Measurements from ENCODE around the gene NLGN2. TPM values are rescaled to one million over a fixed set of nuclear protein-coding genes. Genes with fewer than 3 reads are reported as not detected.
A peak's percentile ranks its signal among the peaks of the same experiment; 100 is the strongest.

Gene NLGN2
- total and polyA plus RNA-seq, 4 donors: 21.5 to 210 (median 111) TPM

GRCh38 chr17:7403727-7403976 is 4.0 kb upstream of the NLGN2 start:
- Histone ChIP-seq H3K4me1 (ENCODE audit: control insufficient read depth, insufficient read depth, low read length) (peaks cover 38% of the 10 kb centered on the region), H3K4me3 (ENCODE audit: low read depth, low read length) (peak overlapping the region; percentile 72), H3K9me3 (ENCODE audit: control insufficient read depth, insufficient read depth, low read length) (no peaks in the 10 kb centered on the region), H3K27me3 (ENCODE audit: control insufficient read depth, insufficient read depth, low read length) (no peaks in the 10 kb centered on the region), H3K36me3 (ENCODE audit: control insufficient read depth, insufficient read depth, low read length) (peaks cover 11% of the 10 kb centered on the region), H3K27ac (ENCODE audit: low read depth, low read length) (peak overlapping the region; percentile 94)
- 2% methylated on average over 9 of the region's 13 CpGs for WGBS (ENCODE audit: insufficient coverage)
- DNase-seq (ENCODE audit: low read depth in 4 of 6, low spot score in 6 of 6): no peak

DNA sequence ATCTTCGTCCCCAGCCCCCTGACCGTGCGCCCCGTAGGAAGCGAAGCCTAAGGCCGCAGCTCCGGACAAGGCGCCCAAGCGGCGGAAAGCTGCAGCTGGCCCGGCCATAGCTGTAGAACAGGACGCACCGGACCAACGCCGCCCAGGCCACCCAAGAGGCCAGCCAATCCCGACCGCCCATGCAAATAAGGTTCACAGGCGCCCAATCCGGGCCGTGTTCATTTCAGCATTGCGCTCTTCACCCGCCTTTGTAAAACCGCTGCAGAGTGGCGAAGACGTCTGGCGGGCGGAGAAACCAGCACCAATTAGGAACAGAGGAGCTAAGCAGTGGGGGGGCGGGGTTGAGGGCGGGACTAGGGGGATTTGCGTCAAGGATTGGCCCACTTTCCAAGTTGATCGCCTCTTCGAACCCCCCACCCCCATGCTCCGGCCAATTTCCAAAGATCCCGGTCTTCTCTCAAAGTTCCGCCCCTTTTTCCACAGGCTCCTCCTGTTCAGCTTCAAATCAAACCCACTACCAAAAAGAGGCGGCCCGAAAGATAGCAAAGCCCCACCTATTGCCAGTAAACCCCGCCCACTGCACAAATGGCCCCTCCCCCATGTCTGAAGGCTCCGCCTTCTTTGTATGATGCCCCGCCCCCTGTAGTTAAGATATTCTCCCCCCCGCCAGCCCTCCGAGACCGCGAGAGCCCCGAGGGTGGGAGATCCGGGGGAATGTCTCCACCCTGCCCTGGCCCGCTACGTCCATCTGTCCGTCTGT is 3.5 kb upstream of the NLGN2 start, which contains the start of gene TMEM256:
TMEM256 (minus strand) TSS at position 121 of the 760 bp plus-strand sequence; CDS start at position 108, 13 bp downstream.
- H3K9me3 ChIP-seq (ENCODE audit: control insufficient read depth, insufficient read depth, low read length): no peaks in the 10 kb centered on the region
- H3K4me1 ChIP-seq (ENCODE audit: control insufficient read depth, insufficient read depth, low read length): peaks cover 38% of the 10 kb centered on the region
- peak; percentile 94 to 100 (median 99) for DNase-seq (ENCODE audit: low read depth in 4 of 6, low spot score in 6 of 6)
- H3K27me3 ChIP-seq (ENCODE audit: control insufficient read depth, insufficient read depth, low read length): no peaks in the 10 kb centered on the region
- H3K27ac ChIP-seq (ENCODE audit: low read depth, low read length): peak within 1 kb of the TSS; percentile 94
- H3K36me3 ChIP-seq (ENCODE audit: control insufficient read depth, insufficient read depth, low read length): peaks cover 16% of the 10 kb centered on the region
- under 1% methylated on average over 43 of the region's 49 CpGs for WGBS (ENCODE audit: insufficient coverage)
- H3K4me3 ChIP-seq (ENCODE audit: low read depth, low read length): peak within 1 kb of the TSS; percentile 72

DNA sequence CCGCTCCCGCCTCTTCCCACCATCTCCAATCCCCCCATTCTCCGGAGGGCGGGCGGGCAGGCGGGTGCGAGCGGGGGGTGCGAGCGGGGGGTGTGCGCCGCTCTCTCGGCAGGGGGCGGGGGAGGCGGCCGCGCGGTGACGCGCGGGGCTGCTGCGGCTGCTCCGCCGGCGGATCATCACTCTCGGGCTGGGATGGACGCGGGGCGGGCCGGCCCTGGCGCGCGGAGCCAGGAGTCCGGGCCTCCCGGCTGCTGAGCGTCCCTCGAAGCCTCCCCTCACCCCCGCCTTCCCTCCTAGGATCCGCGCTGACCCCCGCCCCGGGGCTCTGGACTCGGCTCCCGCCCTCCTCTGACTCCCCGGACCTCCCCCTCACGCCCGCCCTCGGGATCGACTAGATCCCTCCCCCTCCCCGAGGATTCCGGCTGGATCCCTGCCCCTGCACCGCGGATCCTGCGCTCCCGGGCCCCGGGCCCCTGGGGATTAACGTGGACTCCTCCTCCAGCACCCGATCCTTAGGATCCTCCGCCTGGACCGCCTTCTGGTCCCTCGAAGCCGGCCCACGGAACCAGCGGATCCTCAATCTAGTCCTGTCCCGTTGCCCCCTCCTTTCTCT is 2.8 kb upstream of the NLGN2 start:
- H3K4me3 ChIP-seq (ENCODE audit: low read depth, low read length): peak overlapping the region; percentile 72
- no peak for DNase-seq (ENCODE audit: low read depth in 4 of 6, low spot score in 6 of 6)
- peaks cover 38% of the 10 kb centered on the region for H3K4me1 ChIP-seq (ENCODE audit: control insufficient read depth, insufficient read depth, low read length)
- no peaks in the 10 kb centered on the region for H3K9me3 ChIP-seq (ENCODE audit: control insufficient read depth, insufficient read depth, low read length)
- H3K27me3 ChIP-seq (ENCODE audit: control insufficient read depth, insufficient read depth, low read length): no peaks in the 10 kb centered on the region
- 0% methylated on average over 58 of the region's 65 CpGs for WGBS (ENCODE audit: insufficient coverage)
- peak overlapping the region; percentile 94 for H3K27ac ChIP-seq (ENCODE audit: low read depth, low read length)
- H3K36me3 ChIP-seq (ENCODE audit: control insufficient read depth, insufficient read depth, low read length): peaks cover 23% of the 10 kb centered on the region

DNA sequence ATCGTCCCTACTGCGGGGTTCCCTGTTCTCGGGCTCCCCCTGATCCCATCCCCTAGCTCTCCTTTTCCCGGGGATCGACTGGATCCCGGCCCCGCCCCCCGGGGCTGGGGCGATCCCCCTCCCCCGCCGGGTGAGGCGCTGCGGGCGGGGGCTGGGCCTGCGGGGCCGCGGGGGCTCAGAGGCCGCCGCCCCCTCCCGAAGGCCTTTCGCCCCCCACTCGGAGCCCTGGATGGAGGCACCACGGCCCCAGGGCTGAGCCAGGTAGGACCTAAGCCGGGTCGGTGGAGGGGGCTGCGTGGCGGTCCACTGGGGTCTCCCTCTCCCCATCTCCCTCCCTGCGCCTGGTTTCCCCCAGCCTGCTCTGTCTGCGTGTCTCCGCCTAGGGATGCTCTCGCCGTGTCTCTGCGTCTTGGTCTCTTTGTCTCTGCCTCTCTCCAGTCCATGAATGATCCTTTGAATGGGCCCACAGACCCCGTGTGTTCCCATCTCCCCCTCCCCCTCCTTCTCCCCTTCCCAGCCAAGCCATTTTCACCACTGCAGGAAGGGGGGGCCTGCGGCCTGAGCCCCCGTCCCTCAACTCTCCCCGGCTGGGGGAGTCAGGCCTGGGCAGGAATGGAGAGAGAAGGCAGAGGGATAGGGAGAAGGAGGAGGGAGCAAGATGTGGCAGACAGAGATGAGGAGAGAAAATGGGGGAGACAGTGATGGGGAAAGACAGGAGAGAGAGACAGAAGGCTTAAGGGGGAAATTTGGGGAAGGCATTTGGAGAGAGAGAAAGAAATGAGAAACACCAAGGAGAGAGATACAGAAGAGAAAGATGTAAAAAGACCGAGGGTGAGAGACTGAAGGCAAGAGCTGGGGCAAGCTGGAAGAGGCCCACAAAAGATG is 2.1 kb upstream of the NLGN2 start:
- H3K36me3 ChIP-seq (ENCODE audit: control insufficient read depth, insufficient read depth, low read length): peaks cover 30% of the 10 kb centered on the region
- peak overlapping the region; percentile 72 for H3K4me3 ChIP-seq (ENCODE audit: low read depth, low read length)
- 2% methylated on average over 20 of the region's 38 CpGs for WGBS (ENCODE audit: insufficient coverage)
- H3K4me1 ChIP-seq (ENCODE audit: control insufficient read depth, insufficient read depth, low read length): peaks cover 38% of the 10 kb centered on the region
- peak in 3 of 6 donors; percentile 53 to 87 (median 85) for DNase-seq (ENCODE audit: low read depth in 4 of 6, low spot score in 6 of 6)
- peak overlapping the region; percentile 94 for H3K27ac ChIP-seq (ENCODE audit: low read depth, low read length)
- H3K9me3 ChIP-seq (ENCODE audit: control insufficient read depth, insufficient read depth, low read length): no peaks in the 10 kb centered on the region
- H3K27me3 ChIP-seq (ENCODE audit: control insufficient read depth, insufficient read depth, low read length): no peaks in the 10 kb centered on the region

GRCh38 chr17:7406235-7406825 is 1.3 kb upstream of the NLGN2 start:
- Histone ChIP-seq H3K27me3 (ENCODE audit: control insufficient read depth, insufficient read depth, low read length) (no peaks in the 10 kb centered on the region), H3K27ac (ENCODE audit: low read depth, low read length) (peak overlapping the region; percentile 94), H3K9me3 (ENCODE audit: control insufficient read depth, insufficient read depth, low read length) (no peaks in the 10 kb centered on the region), H3K4me1 (ENCODE audit: control insufficient read depth, insufficient read depth, low read length) (peaks cover 38% of the 10 kb centered on the region), H3K36me3 (ENCODE audit: control insufficient read depth, insufficient read depth, low read length) (peaks cover 38% of the 10 kb centered on the region), H3K4me3 (ENCODE audit: low read depth, low read length) (peak overlapping the region; percentile 72)
- WGBS (ENCODE audit: insufficient coverage): 5% methylated on average over 3 of the region's 12 CpGs
- peak in 1 of 6 donors; percentile 28 for DNase-seq (ENCODE audit: low read depth in 4 of 6, low spot score in 6 of 6)

GRCh38 chr17:7407082-7407481 is 563 bp upstream of the NLGN2 start:
- no peaks in the 10 kb centered on the region for H3K27me3 ChIP-seq (ENCODE audit: control insufficient read depth, insufficient read depth, low read length)
- peaks cover 41% of the 10 kb centered on the region for H3K36me3 ChIP-seq (ENCODE audit: control insufficient read depth, insufficient read depth, low read length)
- peak in 1 of 6 donors; percentile 25 for DNase-seq (ENCODE audit: low read depth in 4 of 6, low spot score in 6 of 6)
- 29% methylated on average over 6 of the region's 13 CpGs for WGBS (ENCODE audit: insufficient coverage)
- H3K4me1 ChIP-seq (ENCODE audit: control insufficient read depth, insufficient read depth, low read length): peaks cover 38% of the 10 kb centered on the region
- no peaks in the 10 kb centered on the region for H3K9me3 ChIP-seq (ENCODE audit: control insufficient read depth, insufficient read depth, low read length)
- no peak overlapping the region for H3K27ac ChIP-seq (ENCODE audit: low read depth, low read length)
- H3K4me3 ChIP-seq (ENCODE audit: low read depth, low read length): peak overlapping the region; percentile 18

DNA sequence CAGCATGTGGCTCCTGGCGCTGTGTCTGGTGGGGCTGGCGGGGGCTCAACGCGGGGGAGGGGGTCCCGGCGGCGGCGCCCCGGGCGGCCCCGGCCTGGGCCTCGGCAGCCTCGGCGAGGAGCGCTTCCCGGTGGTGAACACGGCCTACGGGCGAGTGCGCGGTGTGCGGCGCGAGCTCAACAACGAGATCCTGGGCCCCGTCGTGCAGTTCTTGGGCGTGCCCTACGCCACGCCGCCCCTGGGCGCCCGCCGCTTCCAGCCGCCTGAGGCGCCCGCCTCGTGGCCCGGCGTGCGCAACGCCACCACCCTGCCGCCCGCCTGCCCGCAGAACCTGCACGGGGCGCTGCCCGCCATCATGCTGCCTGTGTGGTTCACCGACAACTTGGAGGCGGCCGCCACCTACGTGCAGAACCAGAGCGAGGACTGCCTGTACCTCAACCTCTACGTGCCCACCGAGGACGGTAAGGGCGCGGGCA is 645 bp downstream of the NLGN2 start:
- Histone ChIP-seq H3K4me1 (ENCODE audit: control insufficient read depth, insufficient read depth, low read length) (peaks cover 37% of the 10 kb centered on the region), H3K36me3 (ENCODE audit: control insufficient read depth, insufficient read depth, low read length) (peaks cover 47% of the 10 kb centered on the region), H3K9me3 (ENCODE audit: control insufficient read depth, insufficient read depth, low read length) (no peaks in the 10 kb centered on the region), H3K27me3 (ENCODE audit: control insufficient read depth, insufficient read depth, low read length) (no peaks in the 10 kb centered on the region), H3K4me3 (ENCODE audit: low read depth, low read length) (no peak overlapping the region), H3K27ac (ENCODE audit: low read depth, low read length) (no peak overlapping the region)
- 59% methylated on average over 57 of the region's 58 CpGs for WGBS (ENCODE audit: insufficient coverage)
- DNase-seq (ENCODE audit: low read depth in 4 of 6, low spot score in 6 of 6): no peak

DNA sequence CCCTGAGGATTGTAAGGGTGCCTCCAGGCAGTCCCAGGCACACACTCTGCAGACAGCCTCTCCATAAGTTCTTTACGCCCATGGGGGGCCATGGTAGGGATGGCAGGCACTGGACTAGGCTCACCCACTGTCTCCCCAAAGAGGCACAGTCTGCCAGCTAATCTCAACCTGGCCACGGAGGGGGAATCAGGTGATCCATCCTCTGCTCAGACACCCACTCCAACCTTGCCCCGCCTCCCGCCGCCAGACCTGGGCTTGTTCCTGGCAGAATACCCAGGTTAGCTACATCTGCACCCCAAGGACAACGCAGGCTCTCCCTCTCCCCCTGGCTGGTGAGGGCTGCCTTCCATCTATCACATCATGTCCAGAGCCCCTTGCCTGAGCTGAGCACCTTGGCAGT is 1.2 kb downstream of the NLGN2 start:
- no peak for DNase-seq (ENCODE audit: low read depth in 4 of 6, low spot score in 6 of 6)
- H3K27me3 ChIP-seq (ENCODE audit: control insufficient read depth, insufficient read depth, low read length): no peaks in the 10 kb centered on the region
- WGBS (ENCODE audit: insufficient coverage): 92% methylated on average over 6 of the region's 6 CpGs
- H3K4me3 ChIP-seq (ENCODE audit: low read depth, low read length): no peak overlapping the region
- peaks cover 53% of the 10 kb centered on the region for H3K36me3 ChIP-seq (ENCODE audit: control insufficient read depth, insufficient read depth, low read length)
- H3K9me3 ChIP-seq (ENCODE audit: control insufficient read depth, insufficient read depth, low read length): no peaks in the 10 kb centered on the region
- H3K4me1 ChIP-seq (ENCODE audit: control insufficient read depth, insufficient read depth, low read length): peaks cover 40% of the 10 kb centered on the region
- no peak overlapping the region for H3K27ac ChIP-seq (ENCODE audit: low read depth, low read length)

DNA sequence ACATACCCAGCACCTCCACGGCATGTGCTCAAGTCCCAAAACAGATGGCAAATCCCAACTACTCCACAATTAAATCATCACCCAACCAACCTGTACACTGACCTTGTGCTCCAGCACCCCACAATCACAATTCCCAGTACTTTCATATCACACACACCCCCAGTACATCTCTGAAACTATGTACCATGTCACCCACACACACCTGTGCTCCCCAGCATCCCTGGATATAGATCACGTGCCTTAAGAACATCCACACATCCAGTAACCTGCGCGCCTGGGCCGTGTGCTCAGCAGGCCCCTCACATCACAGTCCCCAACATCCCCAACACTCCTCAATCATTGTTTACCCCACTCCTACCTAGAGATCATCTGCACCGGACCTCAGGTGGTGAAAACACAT is 2.1 kb downstream of the NLGN2 start:
- whole genome bisulfite sequencing (ENCODE audit: insufficient coverage): 92% methylated on average over 6 of the region's 6 CpGs

More for the DNA sequence above, 2.1 kb downstream of the NLGN2 start:
- Histone ChIP-seq H3K4me3 (ENCODE audit: low read depth, low read length) (no peak overlapping the region), H3K9me3 (ENCODE audit: control insufficient read depth, insufficient read depth, low read length) (no peaks in the 10 kb centered on the region), H3K36me3 (ENCODE audit: control insufficient read depth, insufficient read depth, low read length) (peaks cover 61% of the 10 kb centered on the region), H3K27me3 (ENCODE audit: control insufficient read depth, insufficient read depth, low read length) (no peaks in the 10 kb centered on the region), H3K27ac (ENCODE audit: low read depth, low read length) (no peak overlapping the region), H3K4me1 (ENCODE audit: control insufficient read depth, insufficient read depth, low read length) (peaks cover 42% of the 10 kb centered on the region)
- no peak for DNase-seq (ENCODE audit: low read depth in 4 of 6, low spot score in 6 of 6)

Data from spinal cord (tissue), 10 donors.